Measurements from ENCODE around the gene STAC. TPM values are rescaled to one million over a fixed set of nuclear protein-coding genes. Genes with fewer than 3 reads are reported as not detected.

Gene STAC
- total RNA-seq, 4 donors from 2014 or later: 3.1 to 12.9 (median 11.5) TPM

DNA sequence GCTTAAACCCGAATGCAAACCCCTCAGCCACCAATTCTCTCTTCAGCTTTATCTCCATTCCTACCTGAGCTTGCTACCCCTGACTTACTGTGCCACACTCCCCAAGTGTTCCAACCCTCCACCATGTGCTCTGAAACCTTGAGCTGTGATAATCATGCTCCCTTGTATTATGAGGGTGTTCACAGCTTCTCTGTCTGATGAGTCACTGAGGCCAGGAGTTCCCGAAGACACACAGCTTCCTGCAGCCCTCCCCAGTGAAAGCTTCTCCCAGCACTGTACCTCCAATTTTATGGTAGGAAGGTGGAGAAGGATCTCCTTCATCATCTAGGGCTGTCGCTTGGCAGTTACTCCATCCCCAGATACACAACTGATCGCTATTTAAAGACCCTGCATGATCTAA lies 24.9 kb downstream of the STAC start:
- Histone ChIP-seq H3K4me3 (no peak overlapping the region), H3K4me1 (no peaks in the 10 kb centered on the region), H3K27ac (no peak overlapping the region), H3K27me3 (no peaks in the 10 kb centered on the region), H3K36me3 (no peaks in the 10 kb centered on the region), H3K9me3 (no peaks in the 10 kb centered on the region)
- TF ChIP-seq EP300 (IDR thresholded peaks at IDR 0.05) (no peak), POLR2A (IDR thresholded peaks at IDR 0.05) (no peak), CTCF (IDR thresholded peaks at IDR 0.05) (no peak), POLR2AphosphoS5 (IDR thresholded peaks at IDR 0.05) (no peak)
- no peak for ATAC-seq
- WGBS, 2 donors (ENCODE audit: low coverage in 1 of 2): 95 to 97% methylated on average over 3 to 4 of the region's 4 CpGs

- WGBS, 2 donors (ENCODE audit: low coverage in 1 of 2): 80% methylated on average over 1 of the region's 1 CpG; no CpG with 5 or more reads in 1 of the 2 donors
- Histone ChIP-seq H3K27ac (no peak overlapping the region), H3K4me1 (no peaks in the 10 kb centered on the region), H3K36me3 (no peaks in the 10 kb centered on the region), H3K9me3 (no peaks in the 10 kb centered on the region), H3K27me3 (no peaks in the 10 kb centered on the region), H3K4me3 (no peak overlapping the region)
- TF ChIP-seq CTCF (IDR thresholded peaks at IDR 0.05): no peak
- TF ChIP-seq POLR2AphosphoS5 (IDR thresholded peaks at IDR 0.05): no peak
- no peak for TF ChIP-seq EP300 (IDR thresholded peaks at IDR 0.05)
- TF ChIP-seq POLR2A (IDR thresholded peaks at IDR 0.05): no peak
- no peak for ATAC-seq
Observed at GRCh38 chr3:36408146-36408545, 27.8 kb downstream of the STAC start.

GRCh38 chr3:36409862-36410261 lies 29.6 kb downstream of the STAC start:
- ATAC-seq: no peak
- H3K9me3 ChIP-seq: peaks cover 0 to 13% (median 0%) of the 10 kb centered on the region in 3 donors
- H3K36me3 ChIP-seq: no peaks in the 10 kb centered on the region
- no peak for TF ChIP-seq POLR2AphosphoS5 (IDR thresholded peaks at IDR 0.05)
- no peak for TF ChIP-seq POLR2A (IDR thresholded peaks at IDR 0.05)
- TF ChIP-seq CTCF (IDR thresholded peaks at IDR 0.05): no peak
- no peak for TF ChIP-seq EP300 (IDR thresholded peaks at IDR 0.05)
- H3K27ac ChIP-seq: no peak overlapping the region
- H3K4me3 ChIP-seq: no peak overlapping the region
- 84% methylated on average over 2 of the region's 2 CpGs for WGBS, 2 donors (ENCODE audit: low coverage in 1 of 2)
- no peaks in the 10 kb centered on the region for H3K4me1 ChIP-seq
- H3K27me3 ChIP-seq: no peaks in the 10 kb centered on the region

DNA sequence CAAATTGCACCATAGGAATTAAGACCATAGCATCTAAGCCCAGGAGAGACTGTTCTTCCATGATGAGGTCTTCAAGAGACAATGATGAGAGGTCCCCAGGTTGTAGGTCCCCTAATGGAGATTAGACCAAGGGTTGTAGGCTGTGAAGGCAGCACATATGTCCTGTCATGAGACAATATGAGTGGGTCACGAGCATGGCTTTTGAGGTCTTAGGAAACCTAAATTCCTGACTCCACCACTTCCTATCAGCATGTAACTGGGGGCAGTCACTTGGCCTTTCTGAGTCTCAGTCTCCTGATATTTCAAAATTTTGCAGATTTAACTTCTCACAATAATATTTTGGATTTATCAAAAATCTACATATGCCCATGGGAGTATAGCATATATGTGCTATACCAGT lies 31.3 kb downstream of the STAC start:
- H3K27me3 ChIP-seq: no peaks in the 10 kb centered on the region
- no peak overlapping the region for H3K4me3 ChIP-seq
- no peak for ATAC-seq

DNA sequence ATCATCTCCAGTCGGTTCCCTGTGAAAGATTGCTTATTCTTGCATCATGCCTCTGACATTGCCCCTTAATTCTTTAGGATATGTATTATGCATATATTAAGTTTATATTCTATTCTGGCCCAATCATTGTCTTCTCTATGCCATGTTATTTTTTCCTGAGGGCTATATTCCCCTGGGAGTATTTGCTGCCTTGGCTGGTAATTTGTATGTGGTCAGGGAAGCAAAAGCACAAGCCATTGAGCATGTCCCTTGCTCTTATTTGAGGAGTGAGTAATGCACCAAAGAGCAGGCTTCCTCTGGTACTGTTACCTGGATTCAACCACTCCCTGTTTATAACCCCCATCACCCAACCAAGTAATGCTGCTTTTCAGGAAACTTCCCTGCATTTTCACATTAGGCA lies 36.3 kb downstream of the STAC start:
- H3K36me3 ChIP-seq: no peaks in the 10 kb centered on the region
- H3K9me3 ChIP-seq: peaks cover 0 to 30% (median 0%) of the 10 kb centered on the region in 3 donors
- H3K4me3 ChIP-seq: no peak overlapping the region
- no peaks in the 10 kb centered on the region for H3K4me1 ChIP-seq
- ATAC-seq: no peak
- H3K27me3 ChIP-seq: no peaks in the 10 kb centered on the region
- 53 to 89% methylated on average over 1 of the region's 1 CpG for WGBS, 2 donors (ENCODE audit: low coverage in 1 of 2)
- no peak overlapping the region for H3K27ac ChIP-seq
- TF ChIP-seq POLR2AphosphoS5 (IDR thresholded peaks at IDR 0.05) (no peak), POLR2A (IDR thresholded peaks at IDR 0.05) (no peak), CTCF (IDR thresholded peaks at IDR 0.05) (no peak), EP300 (IDR thresholded peaks at IDR 0.05) (no peak)

More for the DNA sequence above, 31.3 kb downstream of the STAC start:
- no peaks in the 10 kb centered on the region for H3K36me3 ChIP-seq
- TF ChIP-seq POLR2AphosphoS5 (IDR thresholded peaks at IDR 0.05) (no peak), POLR2A (IDR thresholded peaks at IDR 0.05) (no peak), EP300 (IDR thresholded peaks at IDR 0.05) (no peak)
- 86 to 89% methylated on average over 1 of the region's 1 CpG for WGBS, 2 donors (ENCODE audit: low coverage in 1 of 2)
- no peak overlapping the region for H3K27ac ChIP-seq
- no peaks in the 10 kb centered on the region for H3K4me1 ChIP-seq
- peaks cover 0 to 30% (median 0%) of the 10 kb centered on the region in 3 donors for H3K9me3 ChIP-seq
